ENCODE measurements around the gene ACOT7. TPM values are rescaled to one million over a fixed set of nuclear protein-coding genes. Genes with fewer than 3 reads are reported as not detected.

The ACOT7 gene
- total and polyA plus RNA-seq, 10 donors: 10.6 to 31.5 (median 20.3) TPM

- intact Hi-C loops (cut with DNase I; ENCODE audit: low total_unique reads): no loop called here
- H3K4me3 ChIP-seq: no peak overlapping the region
Measured at GRCh38 chr1:6273380-6273891, 120.1 kb downstream of the ACOT7 start.

GRCh38 chr1:6272868-6273267 lies 120.7 kb downstream of the ACOT7 start:
- H3K27ac ChIP-seq: no peak overlapping the region
- 87 to 95% (median 94%) methylated on average over 6 of the region's 6 CpGs for WGBS, 5 donors

More at GRCh38 chr1:6273380-6273891, 120.1 kb downstream of the ACOT7 start:
- TF ChIP-seq POLR2AphosphoS5 (IDR thresholded peaks at IDR 0.05) (no peak), CTCF (IDR thresholded peaks at IDR 0.05 in 8 of 11, conservative IDR thresholded peaks at IDR 0.05 in 3 of 11) (no peak), POLR2A (IDR thresholded peaks at IDR 0.05) (no peak)
- Histone ChIP-seq H3K4me1 (peaks cover 0 to 14% (median 9%) of the 10 kb centered on the region in 6 donors), H3K27me3 (replicated peaks in 1 of 7) (no peaks in the 10 kb centered on the region), H3K36me3 (peaks cover 0 to 9% (median 0%) of the 10 kb centered on the region in 6 donors), H3K27ac (no peak overlapping the region), H3K9me3 (no peaks in the 10 kb centered on the region)
- WGBS, 5 donors: 91 to 96% (median 96%) methylated on average over 18 to 19 of the region's 19 CpGs
- no peak for DNase-seq

GRCh38 chr1:6272452-6272851 lies 121.1 kb downstream of the ACOT7 start:
- TF ChIP-seq CTCF (IDR thresholded peaks at IDR 0.05 in 8 of 11, conservative IDR thresholded peaks at IDR 0.05 in 3 of 11) (no peak), POLR2AphosphoS5 (IDR thresholded peaks at IDR 0.05) (no peak), POLR2A (IDR thresholded peaks at IDR 0.05) (no peak)
- no peak for DNase-seq
- H3K27me3 ChIP-seq (replicated peaks in 1 of 7): no peaks in the 10 kb centered on the region
- H3K36me3 ChIP-seq: peaks cover 0 to 9% (median 0%) of the 10 kb centered on the region in 6 donors
- no peak overlapping the region for H3K27ac ChIP-seq
- peaks cover 0 to 14% (median 9%) of the 10 kb centered on the region in 6 donors for H3K4me1 ChIP-seq
- WGBS, 5 donors: 90 to 99% (median 93%) methylated on average over 8 to 9 of the region's 9 CpGs
- H3K9me3 ChIP-seq: no peaks in the 10 kb centered on the region
- intact Hi-C loops (cut with DNase I; ENCODE audit: low total_unique reads): no loop called here
- H3K4me3 ChIP-seq: no peak overlapping the region

More at GRCh38 chr1:6272868-6273267, 120.7 kb downstream of the ACOT7 start:
- Histone ChIP-seq H3K4me1 (peaks cover 0 to 14% (median 9%) of the 10 kb centered on the region in 6 donors), H3K9me3 (no peaks in the 10 kb centered on the region), H3K4me3 (no peak overlapping the region), H3K36me3 (peaks cover 0 to 9% (median 0%) of the 10 kb centered on the region in 6 donors), H3K27me3 (replicated peaks in 1 of 7) (no peaks in the 10 kb centered on the region)
- DNase-seq: no peak
- TF ChIP-seq POLR2AphosphoS5 (IDR thresholded peaks at IDR 0.05) (no peak), POLR2A (IDR thresholded peaks at IDR 0.05) (no peak)
- intact Hi-C loops (cut with DNase I; ENCODE audit: low total_unique reads): no loop called here

- 83 to 92% (median 90%) methylated on average over 10 to 12 of the region's 12 CpGs for WGBS, 5 donors
Measured at GRCh38 chr1:6271554-6271953, 122.0 kb downstream of the ACOT7 start.

More at GRCh38 chr1:6271554-6271953, 122.0 kb downstream of the ACOT7 start:
- H3K4me1 ChIP-seq: peaks cover 0 to 10% (median 5%) of the 10 kb centered on the region in 6 donors
- H3K4me3 ChIP-seq: no peak overlapping the region
- intact Hi-C loops (cut with DNase I; ENCODE audit: low total_unique reads): no loop called here
- TF ChIP-seq POLR2AphosphoS5 (IDR thresholded peaks at IDR 0.05): no peak
- TF ChIP-seq POLR2A (IDR thresholded peaks at IDR 0.05): no peak
- TF ChIP-seq CTCF (IDR thresholded peaks at IDR 0.05 in 8 of 11, conservative IDR thresholded peaks at IDR 0.05 in 3 of 11): no peak
- H3K9me3 ChIP-seq: no peaks in the 10 kb centered on the region
- no peak for DNase-seq
- no peaks in the 10 kb centered on the region for H3K27me3 ChIP-seq (replicated peaks in 1 of 7)
- no peak overlapping the region for H3K27ac ChIP-seq
- H3K36me3 ChIP-seq: peaks cover 0 to 9% (median 0%) of the 10 kb centered on the region in 6 donors
